Lower leg skin (tissue), 3 donors: ENCODE results near the gene EPHB2.

ENCODE experiments used
- POLR2A ChIP-seq, 2 donors: fragments of 450-650 bp; IDR thresholded peaks; one replicate each; pipeline ENCODE4 v1.6.1; 2016 to 2017; ENCODE audit warnings: antibody characterized with exemption in 2 of 2, mild to moderate bottlenecking in 1 of 2, moderate library complexity in 1 of 2
- TF ChIP-seq, protein P1 (sequence below), 3 donors: fragments of 450-650 bp; IDR thresholded peaks; one replicate each; pipeline ENCODE4 v1.5.1; 2016; ENCODE audit warnings: antibody characterized with exemption in 3 of 3, mild to moderate bottlenecking in 3 of 3, moderate library complexity in 2 of 3

DNA sequence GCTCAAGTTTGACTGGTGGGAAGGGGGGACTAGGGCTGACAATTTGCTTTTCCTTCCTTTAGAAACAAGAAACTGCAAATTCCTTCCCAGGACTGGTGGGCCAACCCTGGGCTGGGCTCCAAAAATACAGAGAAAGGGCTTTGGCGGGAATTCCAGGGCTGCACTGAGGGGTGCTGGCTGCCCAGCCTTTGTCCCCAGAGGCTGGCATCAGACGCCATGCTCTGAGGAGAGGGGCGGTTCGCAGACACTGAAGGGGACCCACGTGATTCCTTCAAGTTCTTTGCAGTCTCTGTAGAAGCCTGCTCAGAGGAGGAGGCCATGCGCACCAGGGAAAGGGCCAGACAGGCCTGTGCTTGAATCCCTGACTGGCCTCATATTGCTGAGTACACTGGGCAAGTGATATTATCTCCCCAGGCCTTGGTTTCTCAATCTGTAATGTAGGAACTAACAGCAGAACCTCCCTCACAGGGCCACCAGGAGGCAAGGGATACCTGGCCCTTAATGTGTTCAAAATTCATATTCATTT, 119.5 kb downstream of the EPHB2 start:
- TF ChIP-seq POLR2A (IDR thresholded peaks at IDR 0.05), result no peak
- TF ChIP-seq, protein P1, sequence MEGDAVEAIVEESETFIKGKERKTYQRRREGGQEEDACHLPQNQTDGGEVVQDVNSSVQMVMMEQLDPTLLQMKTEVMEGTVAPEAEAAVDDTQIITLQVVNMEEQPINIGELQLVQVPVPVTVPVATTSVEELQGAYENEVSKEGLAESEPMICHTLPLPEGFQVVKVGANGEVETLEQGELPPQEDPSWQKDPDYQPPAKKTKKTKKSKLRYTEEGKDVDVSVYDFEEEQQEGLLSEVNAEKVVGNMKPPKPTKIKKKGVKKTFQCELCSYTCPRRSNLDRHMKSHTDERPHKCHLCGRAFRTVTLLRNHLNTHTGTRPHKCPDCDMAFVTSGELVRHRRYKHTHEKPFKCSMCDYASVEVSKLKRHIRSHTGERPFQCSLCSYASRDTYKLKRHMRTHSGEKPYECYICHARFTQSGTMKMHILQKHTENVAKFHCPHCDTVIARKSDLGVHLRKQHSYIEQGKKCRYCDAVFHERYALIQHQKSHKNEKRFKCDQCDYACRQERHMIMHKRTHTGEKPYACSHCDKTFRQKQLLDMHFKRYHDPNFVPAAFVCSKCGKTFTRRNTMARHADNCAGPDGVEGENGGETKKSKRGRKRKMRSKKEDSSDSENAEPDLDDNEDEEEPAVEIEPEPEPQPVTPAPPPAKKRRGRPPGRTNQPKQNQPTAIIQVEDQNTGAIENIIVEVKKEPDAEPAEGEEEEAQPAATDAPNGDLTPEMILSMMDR (IDR thresholded peaks at IDR 0.05), result no peak
